Esophagus muscularis mucosa (tissue), 4 donors: ENCODE data around the gene RAB22A.

Experiments used
- CTCF ChIP-seq, 3 experiments: fragments of 200-600 bp in 2 of 3; fragments of 450-650 bp in 1 of 3; sonication (generic) in 2 of 3; IDR thresholded peaks; one replicate each; pipeline ENCODE4 v1.5.1; 2017 to 2019; ENCODE audit warnings: antibody characterized with exemption in 3 of 3, mild to moderate bottlenecking in 2 of 3, moderate library complexity in 1 of 3
- EP300 ChIP-seq: sonication (generic); formaldehyde crosslinking; IDR thresholded peaks from one replicate; pipeline ENCODE4 v1.6.1; 2017; ENCODE audit warnings: antibody characterized with exemption
- POLR2A ChIP-seq: fragments of 450-650 bp; IDR thresholded peaks from one replicate; pipeline ENCODE4 v1.6.1; 2017; ENCODE audit warnings: antibody characterized with exemption, moderate library complexity, mild to moderate bottlenecking, low read depth
- POLR2AphosphoS5 ChIP-seq, 2 donors: sonication (generic); formaldehyde crosslinking; IDR thresholded peaks; one replicate each; pipeline ENCODE4 v1.6.1; 2017; ENCODE audit warnings: antibody characterized with exemption in 2 of 2

- no peak for TF ChIP-seq CTCF (IDR thresholded peaks at IDR 0.05)
- TF ChIP-seq POLR2AphosphoS5 (IDR thresholded peaks at IDR 0.05), result no peak
- TF ChIP-seq EP300, result no peak
- TF ChIP-seq POLR2A, result no peak
These were observed 93.3 kb downstream of the RAB22A start for GRCh38 chr20:58402827-58403226.
